GM18507 (cell line): ENCODE data around the gene ATP13A4.

Experiments
- DNase-seq: peaks from one replicate; pipeline ENCODE4 v3.0.0; 2011; ENCODE audit warnings: low read depth; ENCODE audit not compliant: insufficient read length; ENCODE audit errors: extremely low spot score
- FAIRE-seq: peaks from 2 replicates; lab custom pipeline; 2011; peaks lifted over from hg19 to GRCh38; lab: Jason Lieb, UNC

Gene ATP13A4

DNA sequence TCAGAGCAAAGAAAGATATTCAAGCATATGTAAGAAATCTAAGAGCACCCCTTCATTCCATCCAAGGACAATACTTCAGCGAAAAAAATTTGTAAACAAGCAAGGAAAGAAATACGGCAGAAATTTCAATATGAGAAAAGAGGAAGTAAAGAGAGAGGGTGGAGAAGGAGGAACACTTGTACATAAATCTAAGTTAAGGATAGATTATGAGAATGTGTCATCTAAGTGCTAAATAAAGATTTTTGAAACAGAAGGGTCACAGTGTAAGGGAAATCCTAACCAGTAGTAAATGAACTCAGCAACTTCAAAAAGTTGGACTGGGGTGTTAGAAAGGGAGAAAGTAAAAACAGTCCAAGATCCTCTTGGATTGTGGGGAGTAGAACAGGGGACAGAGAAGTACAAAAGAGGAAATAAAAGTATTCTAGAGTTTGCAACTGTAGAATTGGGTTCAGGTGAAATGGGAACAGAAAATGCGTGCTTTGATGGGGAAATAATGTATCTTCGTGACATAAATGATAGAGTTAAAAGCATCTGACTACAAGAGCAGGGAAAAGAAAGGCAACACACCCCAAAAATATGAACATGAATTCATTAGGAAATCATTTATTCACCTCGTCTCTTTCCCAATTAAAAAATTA is 107.6 kb downstream of the ATP13A4 start:
- no peak for FAIRE-seq
- no peak for DNase-seq

DNA sequence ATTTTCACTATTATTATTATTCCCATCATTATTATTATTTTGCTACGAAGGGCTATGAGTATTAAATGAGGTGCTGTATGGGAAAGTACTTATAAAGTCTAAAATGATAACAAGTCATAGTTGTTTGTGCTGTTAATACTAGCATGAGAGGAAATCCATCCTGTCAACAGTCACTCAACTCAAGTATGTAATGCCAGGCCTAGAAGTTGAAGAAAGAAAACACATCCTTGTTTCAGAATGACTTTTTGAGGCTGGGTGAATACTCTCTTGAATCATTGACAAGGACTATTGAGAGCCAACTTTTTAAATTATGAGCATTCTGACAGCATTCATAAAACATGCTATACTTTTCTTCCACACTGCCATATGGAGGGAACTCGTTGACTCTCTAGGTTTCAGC is 115.3 kb downstream of the ATP13A4 start:
- DNase-seq: no peak
- FAIRE-seq: no peak

DNA sequence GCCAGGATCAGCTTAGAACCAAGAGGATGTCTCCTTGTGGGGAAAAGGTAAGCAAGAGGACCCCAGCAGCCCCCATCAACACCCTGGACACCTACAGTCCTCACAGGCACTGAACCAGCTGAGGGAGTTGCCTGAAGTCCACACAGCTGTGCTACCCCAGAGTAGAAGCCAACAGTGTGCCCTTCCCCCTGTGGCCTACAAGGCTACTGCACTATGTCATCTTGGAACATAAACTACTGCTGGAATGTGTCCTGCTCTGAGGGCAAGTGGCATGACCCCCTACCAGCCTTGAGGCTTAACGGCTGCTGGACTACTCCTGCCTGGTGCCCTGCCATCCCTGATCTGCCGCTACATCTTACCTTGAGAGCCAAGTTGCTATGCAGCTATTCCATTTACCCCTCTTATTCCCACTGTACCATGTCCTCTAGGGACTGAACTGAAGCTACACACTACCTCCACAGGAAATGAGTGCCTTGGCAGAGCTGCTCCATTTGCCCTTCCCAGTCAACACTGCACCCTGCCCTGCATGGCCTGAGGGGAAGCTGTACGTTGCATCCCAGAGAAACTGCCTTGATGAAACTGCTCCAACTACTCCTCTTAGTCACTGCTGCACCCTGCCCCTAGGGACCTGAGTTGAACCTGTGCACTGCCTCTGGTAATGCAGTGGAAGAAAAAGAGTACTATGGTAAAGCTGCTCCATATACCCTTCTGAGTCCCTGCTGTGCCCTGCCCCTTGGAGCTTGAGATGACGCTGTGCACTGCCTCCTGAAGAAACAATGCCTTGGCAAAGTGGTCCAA is 135.9 kb downstream of the ATP13A4 start:
- DNase-seq (no peak), FAIRE-seq (no peak)

DNA sequence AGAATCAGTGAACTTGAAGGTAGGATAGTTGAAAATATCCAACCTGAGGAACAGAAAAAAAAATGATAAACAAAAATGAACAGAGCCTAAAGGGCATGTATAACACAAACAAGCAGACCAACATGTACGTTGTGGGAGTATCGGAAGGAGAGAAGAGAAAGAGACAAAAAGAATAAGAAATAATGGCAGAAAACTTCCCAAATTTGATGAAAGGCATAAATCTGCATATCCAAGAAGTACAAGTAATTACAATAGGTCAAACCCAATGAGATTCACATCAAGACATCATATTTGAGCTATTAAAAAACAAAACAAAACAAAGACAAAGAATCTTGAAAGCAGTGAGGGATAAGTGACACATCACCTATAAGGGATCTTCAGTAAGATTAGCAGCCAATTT is 138.1 kb downstream of the ATP13A4 start:
- DNase-seq: no peak
- FAIRE-seq: no peak

GRCh38 chr3:193407688-193408087 is 147.0 kb downstream of the ATP13A4 start:
- FAIRE-seq: no peak
- DNase-seq: no peak

- DNase-seq (no peak), FAIRE-seq (no peak)
These were observed 147.6 kb downstream of the ATP13A4 start for GRCh38 chr3:193407112-193407511.

DNA sequence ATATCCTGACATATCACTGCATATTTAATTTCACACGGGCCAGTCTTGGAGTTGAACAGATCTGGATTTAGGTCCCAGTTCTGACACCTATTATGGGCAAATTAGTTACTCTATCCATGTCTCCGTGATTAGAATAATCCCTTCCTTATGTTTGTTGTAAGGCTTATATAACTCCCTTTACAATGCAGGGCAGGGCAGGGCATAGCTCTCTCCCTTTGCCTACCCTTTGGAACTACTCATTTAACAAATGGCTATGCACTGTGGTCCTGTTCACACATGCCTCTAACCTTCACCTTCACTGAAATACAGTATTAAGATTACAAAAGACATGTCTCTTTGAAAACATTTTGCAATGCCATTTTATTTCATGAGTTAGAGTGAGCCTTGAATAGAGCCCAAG is 151.4 kb downstream of the ATP13A4 start:
- no peak for FAIRE-seq

DNA sequence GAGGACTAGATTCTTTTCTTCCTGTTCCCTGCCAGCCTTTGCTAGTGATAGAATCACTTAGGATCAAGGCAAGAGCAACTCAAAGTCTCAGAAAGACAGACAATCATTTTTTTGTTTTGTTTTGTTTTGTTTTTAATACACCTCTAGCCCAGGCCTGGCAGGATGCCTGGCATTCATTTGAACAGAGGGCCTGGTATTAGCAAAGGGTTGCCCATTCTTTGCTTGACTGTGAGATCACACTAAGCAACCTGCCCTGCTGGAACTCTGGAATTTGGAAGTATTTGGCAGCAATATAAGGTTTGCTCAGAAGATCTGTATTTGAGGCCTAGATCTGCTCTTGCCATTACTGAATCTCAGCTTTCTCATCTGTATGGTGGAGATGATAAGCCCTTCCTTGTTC is 154.4 kb downstream of the ATP13A4 start:
- FAIRE-seq (no peak), DNase-seq (no peak)

More for the DNA sequence above, 151.4 kb downstream of the ATP13A4 start:
- DNase-seq: no peak

- FAIRE-seq (no peak), DNase-seq (no peak)
These were observed 158.0 kb downstream of the ATP13A4 start for GRCh38 chr3:193396451-193397244.

DNA sequence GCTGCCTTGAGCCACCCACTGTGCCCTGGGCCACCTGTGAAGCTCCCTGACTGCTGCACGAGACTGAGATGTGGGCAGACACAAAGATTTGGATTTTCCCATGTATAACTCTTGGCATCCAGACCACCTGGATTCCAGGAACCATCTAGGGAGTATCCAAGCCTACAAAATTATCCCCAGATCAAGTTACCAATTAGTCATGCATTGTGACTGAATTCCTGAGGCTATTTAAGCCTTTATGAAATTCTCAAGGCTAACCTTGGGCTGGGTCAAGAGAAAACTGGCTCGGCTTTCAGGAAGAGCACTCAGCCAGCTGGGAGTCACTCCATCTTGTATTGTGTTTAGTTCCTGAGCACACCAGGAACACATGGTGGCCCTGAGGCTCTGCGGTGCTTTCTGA is 162.8 kb downstream of the ATP13A4 start:
- no peak for FAIRE-seq

DNA sequence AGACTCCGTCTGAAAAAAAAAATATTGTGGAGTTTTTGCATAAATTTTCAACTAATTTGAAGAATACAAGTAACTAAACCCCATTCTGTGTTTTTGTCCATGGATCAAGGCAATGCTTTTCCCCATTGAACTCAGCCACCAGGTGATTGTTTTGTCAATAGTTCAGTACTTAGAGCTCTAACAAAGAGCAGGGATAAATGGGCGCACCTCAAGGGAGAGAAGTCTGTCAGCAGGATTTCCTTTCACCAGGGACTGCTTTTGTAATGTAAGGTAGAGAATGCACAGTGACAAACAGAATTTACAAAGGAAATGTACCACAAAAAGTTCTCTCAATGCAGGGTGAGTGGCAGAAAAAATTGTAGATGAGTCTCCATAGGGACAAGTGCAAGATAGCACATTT is 165.4 kb downstream of the ATP13A4 start:
- DNase-seq (no peak), FAIRE-seq (no peak)

More for the DNA sequence above, 162.8 kb downstream of the ATP13A4 start:
- DNase-seq: no peak

DNA sequence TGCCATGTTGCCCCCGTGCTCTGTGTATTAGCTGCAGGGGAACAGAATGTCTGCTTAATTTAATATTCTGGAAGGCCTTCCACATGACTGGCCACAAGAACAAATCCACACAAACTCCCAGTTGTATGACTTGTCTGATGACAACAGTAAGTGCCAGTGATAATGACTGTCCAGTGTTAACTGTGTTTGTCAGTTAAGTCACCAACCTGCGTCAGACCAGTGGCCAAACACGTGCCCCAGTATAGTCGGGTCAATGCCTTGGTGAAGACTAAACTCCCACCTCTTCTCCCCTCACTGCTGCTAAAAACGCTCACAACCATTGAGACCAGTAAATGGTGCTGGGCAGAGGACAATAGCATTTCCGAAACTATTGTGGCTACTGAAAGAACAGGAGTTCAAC is 166.3 kb downstream of the ATP13A4 start:
- no peak for FAIRE-seq

GRCh38 chr3:193387596-193387995 is 167.1 kb downstream of the ATP13A4 start:
- FAIRE-seq (no peak), DNase-seq (no peak)

More for the DNA sequence above, 166.3 kb downstream of the ATP13A4 start:
- no peak for DNase-seq

GRCh38 chr3:193378706-193379105 is 176.0 kb downstream of the ATP13A4 start, which contains the start of gene ATP13A5:
Gene ATP13A5, minus strand, starts transcription at chr3:193378753. Its CDS starts 28 bp downstream, at chr3:193378725.
- no peak for DNase-seq
- no peak for FAIRE-seq

DNA sequence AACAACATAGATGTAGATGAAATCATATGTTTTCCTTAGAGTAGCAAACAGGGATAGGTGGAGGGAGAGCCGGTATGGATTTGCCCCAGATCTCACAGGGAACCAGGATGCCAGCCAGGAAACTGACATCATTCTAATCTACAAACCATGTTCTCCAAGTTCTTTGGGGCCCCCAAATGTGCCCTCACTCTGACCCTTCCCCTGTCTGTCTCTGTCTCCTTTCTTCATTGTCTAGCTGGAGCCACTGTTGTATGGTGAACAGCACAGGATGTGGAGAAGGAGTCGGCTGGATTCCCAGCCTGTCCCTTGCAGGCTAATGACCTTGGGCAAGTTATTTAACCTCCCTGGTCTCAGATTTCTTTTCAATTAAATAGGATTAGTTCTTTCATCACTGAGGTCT is 177.1 kb downstream of the ATP13A4 start:
- DNase-seq (no peak), FAIRE-seq (no peak)

DNA sequence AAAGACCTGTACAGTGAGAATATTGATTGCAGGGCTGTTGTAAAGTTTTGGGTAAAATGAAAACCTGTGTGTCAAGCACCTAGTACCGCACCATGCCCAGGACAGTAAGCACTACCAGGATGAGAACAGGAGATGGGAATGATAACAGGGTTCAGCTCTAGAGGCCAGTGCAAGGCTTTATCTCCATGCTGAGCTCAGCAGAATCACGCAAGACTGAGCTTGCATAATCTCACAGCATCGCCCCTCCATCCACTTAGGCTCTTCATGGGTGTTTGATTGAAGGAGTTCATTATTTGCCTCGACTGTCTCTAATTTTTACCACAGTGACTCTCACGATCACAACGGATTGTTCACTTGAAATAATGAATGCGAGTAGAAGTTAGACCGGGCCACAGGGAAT is 179.1 kb downstream of the ATP13A4 start:
- DNase-seq (no peak), FAIRE-seq (no peak)

DNA sequence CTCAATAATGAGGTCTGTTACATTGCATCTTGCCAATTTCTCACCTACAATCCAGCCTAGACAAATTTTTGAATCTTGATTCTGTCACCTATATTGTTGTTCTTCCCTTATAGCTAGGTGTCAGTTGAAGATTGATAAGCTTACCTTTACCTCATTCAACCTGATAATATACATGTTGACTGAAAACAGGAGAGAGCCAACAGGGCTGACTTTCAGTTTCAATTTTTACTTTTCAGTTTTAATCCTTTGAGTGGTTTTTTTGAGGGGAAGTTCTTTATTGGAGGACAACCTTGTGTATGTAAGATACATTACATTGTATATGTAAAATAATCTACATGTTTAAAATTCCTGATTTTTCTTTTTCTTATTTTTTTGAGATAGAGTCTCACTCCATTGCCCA is 181.9 kb downstream of the ATP13A4 start:
- FAIRE-seq: no peak
- no peak for DNase-seq

GRCh38 chr3:193367868-193368267 is 186.8 kb downstream of the ATP13A4 start:
- no peak for DNase-seq
- FAIRE-seq: no peak

- FAIRE-seq: no peak
These were observed 197.4 kb downstream of the ATP13A4 start for GRCh38 chr3:193357291-193357690.

GRCh38 chr3:193354423-193354822 is 200.3 kb downstream of the ATP13A4 start:
- no peak for FAIRE-seq

More at GRCh38 chr3:193357291-193357690, 197.4 kb downstream of the ATP13A4 start:
- DNase-seq: no peak

More at GRCh38 chr3:193354423-193354822, 200.3 kb downstream of the ATP13A4 start:
- DNase-seq: no peak
